Motor neuron (in vitro differentiated cells): ENCODE measurements around the gene GNG8. TPM values are rescaled to one million over a fixed set of nuclear protein-coding genes. Genes with fewer than 3 reads are reported as not detected.
A peak's percentile ranks its signal among the peaks of the same experiment; 100 is the strongest.

Experiments used
- ATAC-seq, 8 experiments: fragments of 200-7000 bp; cut with Tn5 transposase; replicated peaks in 6 of 8; 2 replicates each; pipeline ENCODE4 v1.8.0; 2021; ENCODE audit warnings: mild to moderate bottlenecking in 8 of 8, moderate library complexity in 8 of 8
- H3K27ac ChIP-seq, 2 donors: fragments of 250-450 bp; sonication (Bioruptor Pico); 2 replicates each; pipeline ENCODE4 v1.9.0; 2021; ENCODE audit warnings: antibody characterized with exemption in 2 of 2, mild to moderate bottlenecking in 2 of 2, moderate library complexity in 1 of 2
- H3K4me1 ChIP-seq, 2 donors: fragments of 250-450 bp; sonication (Bioruptor Pico); replicated peaks in 1 of 2; 2 replicates each; pipeline ENCODE4 v1.6.1; 2021; ENCODE audit warnings: antibody characterized with exemption in 2 of 2, mild to moderate bottlenecking in 2 of 2, moderate library complexity in 1 of 2
- H3K4me3 ChIP-seq, 5 donors: fragments of 250-450 bp; sonication (Bioruptor Pico); 2 replicates each; pipeline ENCODE4 v1.9.0; 2021; ENCODE audit warnings: antibody characterized with exemption in 5 of 5, mild to moderate bottlenecking in 5 of 5, moderate library complexity in 4 of 5
- WGBS, 10 experiments: fragments of 450-650 bp; shearing (Covaris generic); methylation state at CpG; one replicate each; pipeline ENCODE4 v1.0.0; 2022; 5-methylcytosine and 5-hydroxymethylcytosine counted together
- in situ Hi-C, 9 experiments: fragments of 400-800 bp; cut with MboI; loops; one replicate each; pipeline ENCODE4 v1.15.0; 2021; ENCODE audit warnings: low sequenced_read_pairs in 9 of 9, low pct_unique_long_range_greater_than_20kb in 2 of 9; ENCODE audit not compliant: unreplicated experiment in 9 of 9
- total RNA-seq, 8 experiments: library from RNA; unstranded; fragments of 300-600 nt; gene quantifications; 2 replicates each; pipeline versions ENCODE4 v1.2.3 to v1.2.4, GENCODE V29; 2022

The GNG8 gene
- total RNA-seq, 8 experiments from 2014 or later: not detected

DNA sequence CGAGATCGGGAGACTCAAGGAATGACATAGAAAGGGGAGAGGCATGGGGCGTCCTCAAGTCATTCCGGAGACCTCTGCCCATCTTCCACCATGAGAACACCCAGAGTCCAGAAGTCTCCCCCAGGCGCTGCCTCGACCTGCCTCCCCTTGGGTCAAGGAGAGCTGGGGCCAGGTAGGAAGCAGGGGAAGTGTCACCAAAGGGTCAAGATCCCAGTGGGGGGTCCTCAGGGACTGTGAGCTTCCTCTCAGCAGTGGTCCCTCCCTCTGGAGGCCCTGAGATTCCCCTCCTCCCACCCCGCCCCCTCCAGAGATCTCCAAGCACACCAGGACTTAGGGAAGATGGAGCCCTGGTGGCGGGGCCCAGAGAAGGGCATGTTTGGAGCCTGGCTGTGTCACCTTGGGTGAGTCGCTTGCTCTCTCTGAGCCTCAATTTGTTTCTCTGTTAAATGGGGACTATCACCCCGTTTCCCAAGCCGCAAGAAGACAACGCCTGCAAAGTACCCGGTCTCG is 24.1 kb upstream of the GNG8 start:
- in situ Hi-C loops: loop anchor here in 1 of 9 experiments (10.0 to 25.0 kb wide), 2 partner anchors 45 to 123 kb away; no protein-coding TSS in a partner anchor
- Histone ChIP-seq H3K4me1 (peaks cover 2 to 13% of the 10 kb centered on the region in 2 donors), H3K4me3 (peak overlapping the region; percentile 48 to 80 (median 60)), H3K27ac (peak overlapping the region in 1 of 2 donors; percentile 4)
- no peak for ATAC-seq
- 0 to 20% (median 10%) methylated on average over 1 to 2 of the region's 14 CpGs; no CpG with 5 or more reads in 6 of the 10 experiments for WGBS, 10 experiments

DNA sequence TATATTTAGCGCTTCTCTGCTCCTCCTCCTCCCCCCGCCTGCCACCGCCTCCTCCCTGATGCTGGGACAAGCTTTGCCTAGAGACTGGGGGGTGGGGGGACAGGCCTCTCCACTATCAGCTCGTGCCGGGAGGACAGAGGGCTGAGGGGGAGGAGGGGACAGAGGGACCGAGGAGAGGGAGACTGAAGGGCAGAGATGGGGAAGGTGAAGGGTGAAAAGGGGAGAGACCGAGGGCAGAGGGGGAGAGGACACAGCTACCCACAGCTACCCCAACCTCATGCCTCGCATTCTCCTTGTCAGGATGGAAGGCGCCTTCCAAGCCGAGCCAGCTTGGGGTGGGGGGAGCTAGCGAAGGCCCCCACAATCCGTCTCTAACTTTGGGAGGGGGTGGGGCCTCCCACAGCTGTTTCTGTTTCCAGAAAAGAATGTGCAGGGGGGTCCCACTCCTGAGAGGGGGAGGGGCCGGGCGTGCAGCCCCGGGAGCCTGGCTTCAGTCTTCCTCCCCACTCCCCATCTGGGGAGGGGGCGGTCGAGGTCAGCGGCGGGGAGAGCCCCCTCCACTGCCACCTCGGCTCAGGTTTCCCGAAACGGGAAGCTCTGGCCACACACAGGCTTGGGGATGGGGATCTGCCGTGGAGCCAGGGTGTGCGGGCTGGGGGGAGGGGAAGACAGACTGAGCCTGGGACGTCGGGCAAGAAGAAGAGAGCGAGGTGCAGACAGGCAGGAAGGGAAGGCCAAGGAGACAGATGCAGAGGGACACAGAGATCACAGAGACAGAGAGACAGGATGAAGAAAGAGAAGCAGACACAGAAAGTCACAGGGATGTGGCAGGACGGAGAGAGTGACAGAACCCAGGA is 23.4 kb upstream of the GNG8 start:
- peak overlapping the region in 1 of 2 donors; percentile 4 for H3K27ac ChIP-seq
- peaks cover 5 to 19% of the 10 kb centered on the region in 2 donors for H3K4me1 ChIP-seq
- 0% methylated on average over 3 of the region's 28 CpGs; no CpG with 5 or more reads in 9 of the 10 experiments for WGBS, 10 experiments
- peak overlapping the region; percentile 48 to 80 (median 60) for H3K4me3 ChIP-seq
- in situ Hi-C loops: loop anchor here in 1 of 9 experiments (10.0 to 25.0 kb wide), 2 partner anchors 45 to 122 kb away; no protein-coding TSS in a partner anchor
- peak in 1 of 8 experiments; percentile 4 for ATAC-seq

DNA sequence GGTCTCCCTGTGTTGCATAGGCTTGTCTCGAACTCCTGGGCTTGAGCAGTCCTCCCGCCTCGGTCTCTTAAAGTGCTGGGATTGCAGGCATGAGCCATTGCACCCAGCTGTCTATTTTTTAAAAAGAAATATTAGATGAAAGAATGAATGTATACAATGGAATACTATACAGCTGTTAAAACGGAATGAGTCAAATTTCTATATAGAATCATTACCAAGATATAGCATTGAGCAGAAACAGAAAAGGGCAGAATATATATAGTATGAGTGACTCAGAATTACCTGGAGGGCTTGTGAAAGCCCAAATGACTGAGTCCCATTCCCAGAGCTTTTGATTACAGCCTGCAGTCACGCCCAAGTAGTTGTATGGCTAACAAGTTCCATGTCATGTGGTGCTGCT is 20.5 kb upstream of the GNG8 start:
- H3K4me3 ChIP-seq: no peak overlapping the region
- peaks cover 3 to 20% of the 10 kb centered on the region in 2 donors for H3K4me1 ChIP-seq
- in situ Hi-C loops: loop anchor here in 1 of 9 experiments (25.0 kb wide), 1 partner anchor 119 kb away; no protein-coding TSS in a partner anchor
- no peak for ATAC-seq
- 81 to 100% (median 92%) methylated on average over 1 to 5 of the region's 5 CpGs for WGBS, 10 experiments
- H3K27ac ChIP-seq: no peak overlapping the region

GRCh38 chr19:46654621-46655152 is 18.7 kb upstream of the GNG8 start:
- Histone ChIP-seq H3K4me1 (peaks cover 3 to 19% of the 10 kb centered on the region in 2 donors), H3K4me3 (no peak overlapping the region), H3K27ac (peak overlapping the region in 1 of 2 donors; percentile 47)
- ATAC-seq: peak in 5 of 8 experiments; percentile 41 to 67 (median 52)
- in situ Hi-C loops: loop anchor here in 1 of 9 experiments (25.0 kb wide), 1 partner anchor 117 kb away; no protein-coding TSS in a partner anchor
- 0 to 93% (median 56%) methylated on average over 1 to 7 of the region's 16 CpGs; no CpG with 5 or more reads in 4 of the 10 experiments for WGBS, 10 experiments

DNA sequence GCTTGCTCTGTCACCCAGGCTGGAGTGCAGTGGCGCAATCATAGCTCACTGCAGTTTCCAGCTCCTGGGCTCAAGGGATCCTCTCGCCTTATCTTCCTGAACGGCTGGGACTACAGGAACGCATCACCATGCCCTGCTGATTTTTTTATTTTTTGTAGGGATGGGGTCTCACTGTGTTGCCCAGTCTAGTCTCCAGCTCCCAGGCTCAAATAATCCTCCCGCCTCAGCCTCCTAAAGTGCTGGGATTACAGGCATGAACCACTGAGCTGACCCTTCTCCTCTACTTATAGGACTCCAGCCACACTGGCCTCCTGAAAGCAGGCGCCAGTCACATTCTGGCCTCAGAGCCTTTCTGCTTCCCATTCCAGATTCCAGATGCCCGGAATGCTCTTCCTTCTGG is 14.4 kb upstream of the GNG8 start:
- Histone ChIP-seq H3K4me3 (no peak overlapping the region), H3K27ac (no peak overlapping the region), H3K4me1 (peaks cover 3 to 12% of the 10 kb centered on the region in 2 donors)
- no peak for ATAC-seq
- in situ Hi-C loops: loop anchor here in 1 of 9 experiments (25.0 kb wide), 1 partner anchor 113 kb away; no protein-coding TSS in a partner anchor
- 70 to 100% (median 94%) methylated on average over 1 to 6 of the region's 7 CpGs; no CpG with 5 or more reads in 1 of the 10 experiments for WGBS, 10 experiments

- in situ Hi-C loops: no loop called here
- WGBS, 10 experiments: 0 to 95% (median 30%) methylated on average over 1 to 18 of the region's 144 CpGs; no CpG with 5 or more reads in 2 of the 10 experiments
- ATAC-seq: peak in 3 of 8 experiments; percentile 6 to 27 (median 17)
- no peak overlapping the region for H3K4me3 ChIP-seq
- no peak overlapping the region for H3K27ac ChIP-seq
- peaks cover 0 to 2% of the 10 kb centered on the region in 2 donors for H3K4me1 ChIP-seq
Observed at GRCh38 chr19:46648961-46649960, 13.3 kb upstream of the GNG8 start.

GRCh38 chr19:46648060-46648960 is 12.3 kb upstream of the GNG8 start:
- WGBS, 10 experiments: 27 to 100% (median 80%) methylated on average over 1 to 11 of the region's 63 CpGs; no CpG with 5 or more reads in 3 of the 10 experiments
- H3K4me3 ChIP-seq: no peak overlapping the region
- H3K27ac ChIP-seq: no peak overlapping the region
- in situ Hi-C loops: no loop called here
- ATAC-seq: peak in 3 of 8 experiments; percentile 40 to 54 (median 42)
- no peaks in the 10 kb centered on the region for H3K4me1 ChIP-seq

GRCh38 chr19:46646402-46646801 is 10.4 kb upstream of the GNG8 start:
- in situ Hi-C loops: no loop called here
- ATAC-seq: no peak
- WGBS, 10 experiments: 37 to 100% (median 75%) methylated on average over 1 to 3 of the region's 3 CpGs; no CpG with 5 or more reads in 1 of the 10 experiments
- Histone ChIP-seq H3K27ac (no peak overlapping the region), H3K4me3 (no peak overlapping the region), H3K4me1 (no peaks in the 10 kb centered on the region)

- H3K4me3 ChIP-seq: no peak overlapping the region
- H3K27ac ChIP-seq: no peak overlapping the region
- in situ Hi-C loops: no loop called here
- peaks cover 4% of the 10 kb centered on the region in 2 donors for H3K4me1 ChIP-seq
- no peak for ATAC-seq
- 0 to 63% (median 33%) methylated on average over 1 to 3 of the region's 3 CpGs; no CpG with 5 or more reads in 3 of the 10 experiments for WGBS, 10 experiments
Observed at GRCh38 chr19:46644720-46645119, 8.7 kb upstream of the GNG8 start.

DNA sequence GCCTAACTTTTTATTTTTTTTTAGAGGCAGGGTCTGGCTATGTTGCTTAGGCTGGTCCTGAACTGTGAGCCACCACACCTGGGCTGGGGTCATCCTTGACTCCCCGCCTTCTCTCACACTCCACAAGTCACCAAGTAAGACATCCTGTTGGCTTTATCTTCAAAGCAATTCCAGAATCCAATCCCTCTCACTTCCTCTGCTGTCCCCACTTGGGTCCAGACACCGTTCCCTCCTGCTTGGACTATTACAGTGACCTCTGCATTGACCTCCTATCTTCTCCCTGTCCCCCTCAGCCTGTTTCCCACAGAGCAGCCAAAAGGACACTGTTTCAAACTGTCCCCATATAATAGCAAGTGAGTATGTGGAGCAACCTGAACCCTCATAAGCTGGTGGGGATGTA is 4.7 kb upstream of the GNG8 start:
- Histone ChIP-seq H3K4me1 (peaks cover 14 to 21% of the 10 kb centered on the region in 2 donors), H3K4me3 (no peak overlapping the region), H3K27ac (no peak overlapping the region)
- no peak for ATAC-seq
- in situ Hi-C loops: no loop called here
- WGBS, 10 experiments: 63 to 100% (median 86%) methylated on average over 1 to 2 of the region's 2 CpGs; no CpG with 5 or more reads in 3 of the 10 experiments
